ENCODE results near the gene P4HB. TPM values are rescaled to one million over a fixed set of nuclear protein-coding genes. Genes with fewer than 3 reads are reported as not detected.

P4HB gene
- total and polyA plus RNA-seq, 3 donors from 2014 or later, result 205 to 230 (median 213) TPM

- H3K27ac ChIP-seq, result peak overlapping the region; percentile 91 to 94
- no peaks in the 10 kb centered on the region for H3K9me3 ChIP-seq
- no peaks in the 10 kb centered on the region for H3K27me3 ChIP-seq
- TF ChIP-seq CTCF (IDR thresholded peaks at IDR 0.05) (peak in 2 of 3 experiments; percentile 5 to 39), POLR2A (IDR thresholded peaks at IDR 0.05) (peak; percentile 96)
- peaks cover 27% of the 10 kb centered on the region for H3K4me1 ChIP-seq
- DNase-seq, result peak; percentile 99
- H3K4me3 ChIP-seq, result peak overlapping the region; percentile 74 to 87
- no peaks in the 10 kb centered on the region for H3K36me3 ChIP-seq (ENCODE audit: low read depth, missing control alignments)
- intact Hi-C loops (cut with DNase I; ENCODE audit: low total_unique reads), result no loop called here
- WGBS, 2 donors, result 0% methylated on average over 13 to 41 of the region's 74 CpGs
Measured at GRCh38 chr17:81860756-81861568, 627 bp upstream of the P4HB start.

- no peaks in the 10 kb centered on the region for H3K27me3 ChIP-seq
- intact Hi-C loops (cut with DNase I; ENCODE audit: low total_unique reads), result no loop called here
- TF ChIP-seq CTCF (IDR thresholded peaks at IDR 0.05) (no peak), POLR2A (IDR thresholded peaks at IDR 0.05) (no peak)
- 51 to 53% methylated on average over 23 of the region's 23 CpGs for WGBS, 2 donors
- DNase-seq, result no peak
- peaks cover 24% of the 10 kb centered on the region for H3K4me1 ChIP-seq
- no peaks in the 10 kb centered on the region for H3K9me3 ChIP-seq
- H3K4me3 ChIP-seq, result peak overlapping the region; percentile 92 to 98
- H3K36me3 ChIP-seq (ENCODE audit: low read depth, missing control alignments), result no peaks in the 10 kb centered on the region
- H3K27ac ChIP-seq, result peak overlapping the region; percentile 71 to 91
Measured at GRCh38 chr17:81858967-81859905, 1.1 kb downstream of the P4HB start.

- 82 to 89% methylated on average over 25 to 30 of the region's 30 CpGs for WGBS, 2 donors
- intact Hi-C loops (cut with DNase I; ENCODE audit: low total_unique reads), result no loop called here
- H3K4me1 ChIP-seq, result peaks cover 24% of the 10 kb centered on the region
- no peaks in the 10 kb centered on the region for H3K36me3 ChIP-seq (ENCODE audit: low read depth, missing control alignments)
- no peak overlapping the region for H3K27ac ChIP-seq
- TF ChIP-seq CTCF (IDR thresholded peaks at IDR 0.05) (no peak), POLR2A (IDR thresholded peaks at IDR 0.05) (no peak)
- H3K27me3 ChIP-seq, result no peaks in the 10 kb centered on the region
- DNase-seq, result no peak
- H3K4me3 ChIP-seq, result no peak overlapping the region
- H3K9me3 ChIP-seq, result no peaks in the 10 kb centered on the region
Measured at GRCh38 chr17:81858170-81858966, 2.0 kb downstream of the P4HB start.

- intact Hi-C loops (cut with DNase I; ENCODE audit: low total_unique reads), result no loop called here
- no peaks in the 10 kb centered on the region for H3K27me3 ChIP-seq
- DNase-seq, result no peak
- no peak for TF ChIP-seq POLR2A (IDR thresholded peaks at IDR 0.05)
- no peak for TF ChIP-seq CTCF (IDR thresholded peaks at IDR 0.05)
- H3K4me1 ChIP-seq, result peaks cover 12% of the 10 kb centered on the region
- H3K9me3 ChIP-seq, result no peaks in the 10 kb centered on the region
- WGBS, 2 donors, result 81 to 87% methylated on average over 26 to 29 of the region's 29 CpGs
- no peak overlapping the region for H3K4me3 ChIP-seq
- no peak overlapping the region for H3K27ac ChIP-seq
- H3K36me3 ChIP-seq (ENCODE audit: low read depth, missing control alignments), result no peaks in the 10 kb centered on the region
Measured at GRCh38 chr17:81854974-81855774, 5.2 kb downstream of the P4HB start.
